C4-2B (cell line): Measurements from ENCODE around the gene SVOP.

Source experiments
- CTCF ChIP-seq: fragments of 450-650 bp; conservative IDR thresholded peaks from 2 replicates; pipeline ENCODE4 v1.5.1; 2017; ENCODE audit warnings: mild to moderate bottlenecking
- ZFX ChIP-seq: fragments of 450-650 bp; IDR thresholded peaks from 2 replicates; pipeline ENCODE4 v1.6.1; 2017

DNA sequence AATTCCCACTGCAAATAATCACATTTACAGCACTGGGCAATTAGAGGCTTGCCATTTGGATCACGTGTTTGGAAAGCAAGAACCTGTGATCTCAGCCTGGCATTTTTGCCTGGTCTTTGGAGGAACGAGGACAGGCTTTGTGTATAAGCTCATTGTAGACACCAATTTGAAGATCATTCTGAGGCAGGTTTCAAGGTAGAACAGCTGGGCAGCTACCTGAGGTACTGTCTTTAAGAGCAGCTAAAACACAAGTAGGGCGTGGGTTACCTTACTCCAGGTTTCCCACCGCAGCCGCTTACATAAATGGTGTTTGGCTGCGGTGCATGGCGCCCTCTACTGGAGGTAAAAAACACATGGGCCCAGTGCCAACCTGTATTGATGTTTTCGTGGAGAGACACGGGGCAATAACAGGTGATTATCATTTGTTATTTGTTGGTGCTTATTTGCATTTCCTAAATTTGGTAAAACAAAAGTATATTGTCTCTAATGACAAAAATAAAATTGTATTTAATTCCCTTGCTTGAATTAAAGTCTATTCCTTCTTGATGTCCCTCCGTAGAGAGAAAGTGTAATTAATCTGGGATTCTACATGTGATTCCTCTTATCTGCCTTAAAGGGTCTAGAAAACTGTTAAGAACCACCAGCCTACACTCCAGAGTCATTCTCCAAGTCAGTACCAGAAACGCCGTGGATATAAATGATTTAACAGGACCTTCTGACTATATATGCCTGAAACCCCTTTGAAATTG, 69.7 kb downstream of the SVOP start:
- TF ChIP-seq CTCF (peak; percentile 89), ZFX (no peak)
